RWPE1 (cell line): ENCODE data around the gene WDTC1.

ENCODE experiments used
- CTCF ChIA-PET: fragments of 350-600 bp; sonication (Branson Sonifier 250); formaldehyde crosslinking; extraction: SDS; loops from one replicate; lab custom pipeline; 2021; lab: Yijun Ruan, JAX
- POLR2A ChIA-PET: fragments of 400-600 bp; formaldehyde crosslinking; extraction: SDS; loops from one replicate; lab custom pipeline; 2020; ENCODE audit warnings: antibody characterized with exemption; ENCODE audit not compliant: low non-redundant PET; lab: Yijun Ruan, JAX
- DNase-seq: peaks from one replicate; pipeline ENCODE4 v3.0.0; 2012; ENCODE audit warnings: low spot score
- H3K27ac ChIP-seq: fragments of 450-650 bp; 2 replicates; pipeline ENCODE4 v1.5.1; 2017
- CTCF ChIP-seq: fragments of 450-650 bp; conservative IDR thresholded peaks from 2 replicates; pipeline ENCODE4 v1.5.1; 2017; ENCODE audit warnings: low read depth, mild to moderate bottlenecking

The WDTC1 gene

GRCh38 chr1:27306892-27307761, 72.7 kb downstream of the WDTC1 start:
- ChIA-PET CTCF (interaction anchor here (0.7 to 1.0 kb wide), 2 partner anchors 10 to 262 kb away, joined by 3 to 7 read pairs; no protein-coding TSS in a partner anchor), POLR2A (no interaction called here)
- no peak for DNase-seq
- peak overlapping the region; percentile 36 for H3K27ac ChIP-seq
- TF ChIP-seq CTCF, result no peak

DNA sequence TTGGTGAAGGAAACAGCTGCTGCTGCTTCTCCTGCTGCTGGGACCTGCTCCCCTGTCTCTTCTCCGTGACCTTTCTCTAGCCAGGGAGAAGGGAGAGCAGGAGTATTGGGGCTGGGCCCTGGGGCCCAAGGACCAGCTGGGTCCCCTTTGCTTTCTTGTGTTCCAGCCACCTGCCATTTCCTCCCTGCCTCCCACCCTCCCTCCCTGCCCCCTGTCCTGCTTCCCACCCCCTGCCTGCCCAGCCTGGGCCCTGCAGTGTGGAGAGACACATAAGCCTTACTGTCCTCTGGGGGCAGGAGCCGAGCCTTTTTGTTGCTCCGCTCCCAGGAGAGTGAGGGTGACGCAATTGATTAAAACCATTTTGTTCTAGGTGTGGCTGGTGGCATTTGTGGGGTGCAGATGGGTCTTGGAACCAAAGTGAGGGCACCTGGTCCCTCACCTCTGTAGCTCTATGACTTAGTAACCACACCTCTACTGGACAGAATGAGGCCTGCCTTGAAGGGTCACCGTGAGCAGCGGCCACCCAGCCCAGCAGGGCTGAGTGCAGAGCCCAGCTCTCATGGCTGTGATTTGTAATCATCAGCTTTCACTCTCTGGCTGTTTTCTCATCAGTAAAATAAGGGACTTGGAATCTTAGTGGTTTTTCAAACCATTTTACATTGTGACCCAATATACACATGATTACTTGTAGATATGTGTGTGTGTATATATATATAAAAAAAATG, 73.6 kb downstream of the WDTC1 start:
- no peak for DNase-seq
- ChIA-PET CTCF (interaction anchor here (0.9 kb wide), 1 partner anchor 24 kb away, joined by 5 read pairs; no protein-coding TSS in a partner anchor), POLR2A (no interaction called here)
- peak overlapping the region; percentile 36; the same call in 1 of the 2 replicates for H3K27ac ChIP-seq
- TF ChIP-seq CTCF, result no peak

- no peak for DNase-seq
- no peak for TF ChIP-seq CTCF
- no peak overlapping the region for H3K27ac ChIP-seq
- ChIA-PET POLR2A (no interaction called here), CTCF (interaction anchor here (0.6 kb wide), 2 partner anchors 45 to 217 kb away, joined by 4 to 5 read pairs; no protein-coding TSS in a partner anchor)
Observed at GRCh38 chr1:27314169-27314568, 79.7 kb downstream of the WDTC1 start.

DNA sequence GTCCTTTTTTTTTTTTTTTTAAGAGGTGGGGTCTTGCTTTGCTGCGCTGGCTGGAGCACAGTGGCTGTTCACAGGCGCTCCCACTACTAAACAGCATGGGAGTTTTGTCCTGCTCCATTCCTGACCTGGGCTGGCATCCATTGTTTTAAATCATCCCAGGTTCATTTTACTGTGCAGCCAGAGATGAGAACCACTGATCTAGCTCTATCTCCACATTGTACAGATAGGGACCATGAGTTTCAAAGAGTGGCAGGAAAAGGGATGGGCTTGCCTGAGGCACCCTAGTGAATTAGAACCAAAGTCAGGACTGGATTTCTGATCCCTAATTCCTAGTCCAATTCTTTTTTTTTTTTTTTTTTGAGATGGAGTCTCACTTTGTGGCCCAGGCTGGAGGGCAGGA, 80.3 kb downstream of the WDTC1 start:
- POLR2A ChIA-PET, result no interaction called here
- DNase-seq, result no peak
- no peak overlapping the region for H3K27ac ChIP-seq
- TF ChIP-seq CTCF, result no peak
- CTCF ChIA-PET, result interaction anchor here (0.6 kb wide), 1 partner anchor 45 kb away, joined by 5 read pairs; no protein-coding TSS in a partner anchor

DNA sequence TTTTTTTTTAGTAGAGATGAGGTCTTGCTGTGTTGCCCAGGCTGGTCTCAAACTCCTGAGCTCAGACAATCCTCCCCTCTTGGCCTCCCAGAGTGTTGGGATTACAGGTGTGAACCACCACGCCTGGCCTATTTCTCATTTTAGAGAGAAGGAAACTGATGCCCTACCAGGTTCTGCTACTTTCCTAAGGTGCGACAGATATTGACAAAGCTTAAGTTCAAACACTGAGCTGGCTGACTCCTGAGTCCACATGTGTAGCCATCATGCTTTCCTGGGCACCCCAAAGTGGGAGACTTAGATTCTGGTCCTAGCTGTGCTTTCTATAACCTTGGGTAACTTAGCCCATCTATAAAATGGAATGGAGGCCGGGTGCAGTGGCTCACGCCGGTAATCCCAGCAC, 82.4 kb downstream of the WDTC1 start:
- no peak for TF ChIP-seq CTCF
- POLR2A ChIA-PET, result interaction anchor here (0.7 kb wide), 1 partner anchor 49 kb away, joined by 3 read pairs; no protein-coding TSS in a partner anchor
- DNase-seq, result no peak
- H3K27ac ChIP-seq, result no peak overlapping the region
- CTCF ChIA-PET, result interaction anchor here (1.1 kb wide), 1 partner anchor 16 kb away, joined by 6 read pairs; no protein-coding TSS in a partner anchor

DNA sequence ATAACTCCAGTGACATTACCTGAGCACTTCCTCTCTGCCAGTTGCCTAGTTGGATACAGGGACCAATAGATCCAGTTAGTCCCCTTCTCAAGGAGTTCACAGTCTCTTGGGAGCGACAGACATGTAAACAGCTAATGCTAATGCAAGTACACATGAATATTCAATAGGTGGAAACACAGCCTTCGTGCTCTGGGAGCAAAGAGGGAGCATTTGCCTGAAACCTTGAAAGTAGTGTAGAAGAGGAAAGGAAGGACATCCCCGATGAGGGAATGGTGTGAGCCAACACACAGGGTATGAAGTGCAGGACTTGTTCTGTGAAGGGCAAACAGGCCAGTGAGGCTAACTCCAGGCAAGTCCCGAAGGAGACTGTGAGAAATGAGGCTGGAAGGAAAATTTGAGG, 83.7 kb downstream of the WDTC1 start:
- no peak for TF ChIP-seq CTCF
- no peak for DNase-seq
- ChIA-PET POLR2A (no interaction called here), CTCF (no interaction called here)
- no peak overlapping the region for H3K27ac ChIP-seq
